ENCODE data around the gene BMS1. TPM values are rescaled to one million over a fixed set of nuclear protein-coding genes. Genes with fewer than 3 reads are reported as not detected.
A peak's percentile ranks its signal among the peaks of the same experiment; 100 is the strongest.

BMS1 gene
- total and polyA plus RNA-seq, 2 of the 13 experiments (the other 11 are each of a cell fraction or from before 2014, with no cell fraction given), result 3.9 to 25.2 TPM

DNA sequence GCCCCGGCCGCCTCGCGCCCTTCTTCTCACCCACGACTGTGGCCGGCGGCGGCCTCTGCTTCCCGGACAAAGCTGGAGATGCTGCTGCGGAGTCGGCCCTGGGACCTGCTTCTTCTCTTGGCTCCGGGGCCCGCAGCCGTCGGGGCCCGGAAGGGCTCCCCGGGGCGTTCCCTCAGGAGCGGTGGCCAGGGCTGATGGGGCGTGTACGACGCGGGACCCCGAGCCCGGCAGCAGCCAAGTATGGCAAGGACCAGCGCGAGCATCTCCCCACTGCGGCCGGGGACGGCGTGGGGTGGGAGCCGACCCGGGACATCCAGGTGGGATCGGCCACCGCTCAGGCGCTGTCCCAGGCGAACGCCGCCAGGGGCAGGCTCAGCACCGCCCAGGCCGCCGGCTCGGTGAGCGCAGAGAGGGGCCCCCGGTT is 27.6 kb upstream of the BMS1 start:
- peak; percentile 82 for ATAC-seq

GRCh38 chr10:42755556-42756093 is 27.0 kb upstream of the BMS1 start:
- intact Hi-C loops (cut with micrococcal nuclease; ENCODE audit: unreplicated experiment) (no loop called here), in situ Hi-C loops (cut with HindIII; ENCODE audit: extremely low pct_ligation_motif_present, low pct_unique_long_range_greater_than_20kb) (no loop called here)
- POLR2A ChIA-PET, result no interaction called here
- FAIRE-seq, result no peak
- Histone ChIP-seq H3K27ac (ENCODE audit: extremely low read length, insufficient read depth, low read length) (no peak overlapping the region), H3K79me2 (ENCODE audit: insufficient read depth, low read length) (no peaks in the 10 kb centered on the region), H3K9ac (ENCODE audit: insufficient read depth, low read depth, low read length) (no peak overlapping the region), H3K4me2 (ENCODE audit: low read depth, low read length) (no peak overlapping the region), H3K36me3 (replicated peaks in 1 of 2; ENCODE audit: control insufficient read depth in 1 of 2, insufficient read depth in 2 of 2, low read length in 2 of 2) (no peaks in the 10 kb centered on the region), H3K4me1 (ENCODE audit: insufficient read depth, low read length) (no peaks in the 10 kb centered on the region), H3K27me3 (ENCODE audit: control insufficient read depth in 1 of 2, insufficient read depth in 2 of 2, low read length in 2 of 2) (peaks cover 0 to 34% of the 10 kb centered on the region in 2 experiments; a peak in 4 of 5 replicates), H4K20me1 (ENCODE audit: insufficient read depth, low read length) (no peaks in the 10 kb centered on the region), H3K4me3 (replicated peaks in 1 of 3; ENCODE audit: insufficient read depth in 1 of 3, low read depth in 2 of 3, low read length in 3 of 3) (no peak overlapping the region), H3K9me3 (ENCODE audit: low read length) (no peaks in the 10 kb centered on the region), H2AFZ (ENCODE audit: low read length) (no peak overlapping the region)
- DNase-seq (ENCODE audit: low spot score), result no peak
- 69% methylated on average over 5 of the region's 10 CpGs for WGBS (ENCODE audit: low lambda C conversion rate)
- ATAC-seq, result no peak
- BruUV-seq (replicated peaks), result no TSS peak
- CTCF ChIA-PET (ENCODE audit: low intra/inter-chr PET ratio, low total read pairs), result no interaction called here
- no peak for TF ChIP-seq ZNF224 (CRISPR knock-in tag; IDR thresholded peaks at IDR 0.05)
- no peak for TF ChIP-seq IKZF5 (CRISPR knock-in tag; IDR thresholded peaks at IDR 0.05)
- TF ChIP-seq ZBTB1 (CRISPR knock-in tag; IDR thresholded peaks at IDR 0.05; ENCODE audit: borderline replicate concordance), result no peak
- TF ChIP-seq PRDM10 (CRISPR knock-in tag; IDR thresholded peaks at IDR 0.05; ENCODE audit: low read depth), result no peak
- TF ChIP-seq PRMT3 (CRISPR knock-in tag; IDR thresholded peaks at IDR 0.05; ENCODE audit: borderline replicate concordance, low read depth), result no peak
- no peak for TF ChIP-seq RFX3 (CRISPR knock-in tag; IDR thresholded peaks at IDR 0.05)
- no peak for TF ChIP-seq SNRNP70 (IDR thresholded peaks at IDR 0.05; ENCODE audit: low read depth, low read length)
- TF ChIP-seq CHD2 (IDR thresholded peaks at IDR 0.05; ENCODE audit: low read depth, low read length), result no peak
- no peak for TF ChIP-seq NKX3-1 (CRISPR knock-in tag; IDR thresholded peaks at IDR 0.05)
- no peak for TF ChIP-seq ZNF282 (IDR thresholded peaks at IDR 0.05; ENCODE audit: partially characterized antibody)
- TF ChIP-seq ZNF33B (CRISPR knock-in tag; IDR thresholded peaks at IDR 0.05), result no peak
- no peak for TF ChIP-seq ZNF589 (CRISPR knock-in tag; conservative IDR thresholded peaks at IDR 0.05)

More for the DNA sequence above, 27.6 kb upstream of the BMS1 start:
- FAIRE-seq (no peak), DNase-seq (ENCODE audit: low spot score) (no peak)
- TF ChIP-seq ZNF777 (CRISPR knock-in tag; IDR thresholded peaks at IDR 0.05) (peak; percentile 89), TCF12 (IDR thresholded peaks at IDR 0.05) (no peak), TCF12 (CRISPR knock-in tag; IDR thresholded peaks at IDR 0.05) (no peak)
- CTCF ChIA-PET (ENCODE audit: low intra/inter-chr PET ratio, low total read pairs), result no interaction called here
- Histone ChIP-seq H3K4me2 (ENCODE audit: low read depth, low read length) (peak overlapping the region; percentile 51), H3K79me2 (ENCODE audit: insufficient read depth, low read length) (no peaks in the 10 kb centered on the region), H3K9me3 (ENCODE audit: low read length) (no peaks in the 10 kb centered on the region), H2AFZ (ENCODE audit: low read length) (no peak overlapping the region), H3K27me3 (ENCODE audit: control insufficient read depth in 1 of 2, insufficient read depth in 2 of 2, low read length in 2 of 2) (peaks cover 0 to 34% of the 10 kb centered on the region in 2 experiments; a peak in 4 of 5 replicates), H3K36me3 (replicated peaks in 1 of 2; ENCODE audit: control insufficient read depth in 1 of 2, insufficient read depth in 2 of 2, low read length in 2 of 2) (no peaks in the 10 kb centered on the region), H3K27ac (ENCODE audit: extremely low read length, insufficient read depth, low read length) (no peak overlapping the region), H4K20me1 (ENCODE audit: insufficient read depth, low read length) (no peaks in the 10 kb centered on the region), H3K4me3 (replicated peaks in 1 of 3; ENCODE audit: insufficient read depth in 1 of 3, low read depth in 2 of 3, low read length in 3 of 3) (peak overlapping the region in 1 of 3 experiments; percentile 54; a peak in 1 of 6 replicates), H3K4me1 (ENCODE audit: insufficient read depth, low read length) (no peaks in the 10 kb centered on the region), H3K9ac (ENCODE audit: insufficient read depth, low read depth, low read length) (no peak overlapping the region)
- WGBS (ENCODE audit: low lambda C conversion rate), result 10% methylated on average over 2 of the region's 45 CpGs
- intact Hi-C loops (cut with micrococcal nuclease; ENCODE audit: unreplicated experiment), result no loop called here
- POLR2A ChIA-PET, result no interaction called here
- no TSS peak for BruUV-seq (replicated peaks)
- in situ Hi-C loops (cut with HindIII; ENCODE audit: extremely low pct_ligation_motif_present, low pct_unique_long_range_greater_than_20kb), result no loop called here
